Adrenal gland (tissue), 5 donors: ENCODE measurements around the gene PPAN.

Source experiments
- POLR2A ChIP-seq, 2 donors: fragments of 450-650 bp; IDR thresholded peaks; one replicate each; pipeline ENCODE4 v1.6.1; 2017; ENCODE audit warnings: antibody characterized with exemption in 2 of 2, mild to moderate bottlenecking in 2 of 2, moderate library complexity in 1 of 2
- TF ChIP-seq, protein P1 (sequence below), 6 experiments: fragments of 450-650 bp in 4 of 6; fragments of 200-600 bp in 2 of 6; sonication (generic) in 1 of 6; IDR thresholded peaks; 1 replicate in 5 of 6; 2 replicates in 1 of 6; pipeline versions ENCODE4 v1.5.1 to v1.8.0; 2016 to 2021; ENCODE audit warnings: antibody characterized with exemption in 6 of 6, mild to moderate bottlenecking in 2 of 6, moderate library complexity in 1 of 6
- donor health status: DM: no; HTN: no; CAD: no.

DNA sequence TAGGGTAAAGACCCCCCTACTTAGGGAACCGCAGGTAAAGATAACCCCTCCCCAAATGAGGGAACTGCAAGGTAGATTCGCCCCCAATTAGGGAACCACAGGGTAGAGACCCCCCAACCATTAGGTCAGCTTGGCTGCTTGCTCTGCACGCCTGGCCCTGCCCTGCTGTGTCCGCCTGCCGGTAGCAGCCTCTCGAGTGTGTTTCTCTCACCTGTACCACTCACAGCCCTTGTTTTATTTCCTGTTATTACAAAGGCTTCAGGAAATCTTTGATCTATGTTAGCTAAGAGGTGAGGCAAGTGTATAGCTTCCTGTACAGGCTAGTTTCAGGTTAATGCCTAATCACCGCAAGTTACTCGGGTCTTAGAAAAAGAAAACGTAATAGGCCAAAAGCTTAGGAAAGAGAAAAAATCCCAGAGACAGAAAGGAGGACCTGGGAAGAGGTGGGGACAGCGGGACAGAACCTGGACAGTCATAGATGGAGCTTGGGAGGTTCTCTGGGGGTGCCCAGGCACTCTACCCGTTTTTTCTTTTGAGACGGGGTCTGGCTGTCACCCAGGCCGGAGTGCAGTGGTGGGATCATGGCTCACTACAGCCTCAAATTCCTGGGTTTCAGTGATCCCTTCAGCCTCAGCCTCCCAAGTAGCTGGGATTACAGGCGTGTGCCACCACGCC lies 36.7 kb downstream of the PPAN start:
- TF ChIP-seq, protein P1, sequence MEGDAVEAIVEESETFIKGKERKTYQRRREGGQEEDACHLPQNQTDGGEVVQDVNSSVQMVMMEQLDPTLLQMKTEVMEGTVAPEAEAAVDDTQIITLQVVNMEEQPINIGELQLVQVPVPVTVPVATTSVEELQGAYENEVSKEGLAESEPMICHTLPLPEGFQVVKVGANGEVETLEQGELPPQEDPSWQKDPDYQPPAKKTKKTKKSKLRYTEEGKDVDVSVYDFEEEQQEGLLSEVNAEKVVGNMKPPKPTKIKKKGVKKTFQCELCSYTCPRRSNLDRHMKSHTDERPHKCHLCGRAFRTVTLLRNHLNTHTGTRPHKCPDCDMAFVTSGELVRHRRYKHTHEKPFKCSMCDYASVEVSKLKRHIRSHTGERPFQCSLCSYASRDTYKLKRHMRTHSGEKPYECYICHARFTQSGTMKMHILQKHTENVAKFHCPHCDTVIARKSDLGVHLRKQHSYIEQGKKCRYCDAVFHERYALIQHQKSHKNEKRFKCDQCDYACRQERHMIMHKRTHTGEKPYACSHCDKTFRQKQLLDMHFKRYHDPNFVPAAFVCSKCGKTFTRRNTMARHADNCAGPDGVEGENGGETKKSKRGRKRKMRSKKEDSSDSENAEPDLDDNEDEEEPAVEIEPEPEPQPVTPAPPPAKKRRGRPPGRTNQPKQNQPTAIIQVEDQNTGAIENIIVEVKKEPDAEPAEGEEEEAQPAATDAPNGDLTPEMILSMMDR (IDR thresholded peaks at IDR 0.05): no peak
- TF ChIP-seq POLR2A (IDR thresholded peaks at IDR 0.05): no peak
